KMS-11 (cell line): ENCODE data around the gene KCNG4.

ENCODE experiments used
- H2AFZ ChIP-seq: fragments of 200-600 bp; sonication (generic); 2 replicates; pipeline ENCODE4 v1.6.1; 2016; ENCODE audit warnings: antibody characterized with exemption, mixed run types, low read depth
- H3K27ac ChIP-seq: fragments of 200-600 bp; sonication (generic); 2 replicates; pipeline ENCODE4 v1.6.1; 2016; ENCODE audit warnings: mild to moderate bottlenecking, mixed run types
- H3K27me3 ChIP-seq: fragments of 200-600 bp; sonication (generic); 2 replicates; pipeline ENCODE4 v1.6.1; 2017; ENCODE audit warnings: mild to moderate bottlenecking, low read depth, mixed run types, moderate library complexity; ENCODE audit not compliant: insufficient read depth
- H3K36me3 ChIP-seq: fragments of 200-600 bp; sonication (generic); 2 replicates; pipeline ENCODE4 v1.6.1; 2017; ENCODE audit warnings: mild to moderate bottlenecking, mixed run types; ENCODE audit not compliant: insufficient read depth
- H3K4me1 ChIP-seq: fragments of 200-600 bp; sonication (generic); 2 replicates; pipeline ENCODE4 v1.6.1; 2016; ENCODE audit warnings: mild to moderate bottlenecking, low read depth, mixed run types; ENCODE audit not compliant: poor library complexity, severe bottlenecking
- H3K4me2 ChIP-seq: fragments of 200-600 bp; sonication (generic); 2 replicates; pipeline ENCODE4 v1.7.0; 2016; ENCODE audit warnings: mild to moderate bottlenecking, mixed run types
- H3K4me3 ChIP-seq: fragments of 200-600 bp; sonication (generic); IDR thresholded peaks from 2 replicates; pipeline ENCODE4 v1.6.1; 2017; ENCODE audit warnings: low read depth, low read length, mixed read lengths; ENCODE audit not compliant: insufficient read depth
- H3K79me2 ChIP-seq: fragments of 200-600 bp; sonication (generic); 2 replicates; pipeline ENCODE4 v1.6.1; 2016; ENCODE audit warnings: low read depth, mixed run types; ENCODE audit not compliant: insufficient read depth
- H3K9ac ChIP-seq: fragments of 200-600 bp; sonication (generic); 2 replicates; pipeline ENCODE4 v1.6.1; 2016; ENCODE audit warnings: mild to moderate bottlenecking, mixed run types
- H4K20me1 ChIP-seq: fragments of 200-600 bp; sonication (generic); 2 replicates; pipeline ENCODE4 v1.6.1; 2016; ENCODE audit warnings: mild to moderate bottlenecking, mixed run types; ENCODE audit not compliant: insufficient read depth
- CTCF ChIP-seq: fragments of 200-600 bp; sonication (generic); conservative IDR thresholded peaks from 2 replicates; pipeline ENCODE4 v1.6.1; 2017; ENCODE audit warnings: low read depth, mild to moderate bottlenecking, antibody characterized with exemption, low read length, moderate library complexity, mixed read lengths

Gene KCNG4

GRCh38 chr16:84224554-84224953 lies 15.3 kb downstream of the KCNG4 start:
- Histone ChIP-seq H2AFZ (no peak overlapping the region), H4K20me1 (no peaks in the 10 kb centered on the region), H3K4me2 (no peak overlapping the region), H3K4me1 (no peaks in the 10 kb centered on the region), H3K79me2 (no peaks in the 10 kb centered on the region), H3K27me3 (peaks cover 40% of the 10 kb centered on the region), H3K9ac (no peak overlapping the region), H3K36me3 (no peaks in the 10 kb centered on the region), H3K4me3 (no peak overlapping the region), H3K27ac (no peak overlapping the region)
- no peak for TF ChIP-seq CTCF

- no peak overlapping the region for H3K9ac ChIP-seq
- H3K36me3 ChIP-seq = no peaks in the 10 kb centered on the region
- H2AFZ ChIP-seq = no peak overlapping the region
- H3K4me1 ChIP-seq = no peaks in the 10 kb centered on the region
- H3K4me2 ChIP-seq = no peak overlapping the region
- peaks cover 37% of the 10 kb centered on the region for H3K27me3 ChIP-seq
- no peaks in the 10 kb centered on the region for H3K79me2 ChIP-seq
- TF ChIP-seq CTCF = no peak
- H3K27ac ChIP-seq = no peak overlapping the region
- no peak overlapping the region for H3K4me3 ChIP-seq
- no peaks in the 10 kb centered on the region for H4K20me1 ChIP-seq
Measured at GRCh38 chr16:84223456-84223855, 16.4 kb downstream of the KCNG4 start.

- no peak overlapping the region for H3K9ac ChIP-seq
- no peak overlapping the region for H3K4me3 ChIP-seq
- no peaks in the 10 kb centered on the region for H3K4me1 ChIP-seq
- H3K36me3 ChIP-seq = no peaks in the 10 kb centered on the region
- H3K27me3 ChIP-seq = peaks cover 36% of the 10 kb centered on the region
- TF ChIP-seq CTCF = no peak
- no peak overlapping the region for H2AFZ ChIP-seq
- H3K4me2 ChIP-seq = no peak overlapping the region
- no peaks in the 10 kb centered on the region for H4K20me1 ChIP-seq
- H3K27ac ChIP-seq = no peak overlapping the region
- no peaks in the 10 kb centered on the region for H3K79me2 ChIP-seq
Measured at GRCh38 chr16:84220851-84221250, 19.0 kb downstream of the KCNG4 start.

GRCh38 chr16:84218956-84219355 lies 20.9 kb downstream of the KCNG4 start:
- no peak overlapping the region for H3K27ac ChIP-seq
- H3K4me3 ChIP-seq = no peak overlapping the region
- H3K4me2 ChIP-seq = no peak overlapping the region
- TF ChIP-seq CTCF = no peak
- no peaks in the 10 kb centered on the region for H3K79me2 ChIP-seq
- H4K20me1 ChIP-seq = no peaks in the 10 kb centered on the region
- H3K9ac ChIP-seq = no peak overlapping the region
- peaks cover 29% of the 10 kb centered on the region for H3K27me3 ChIP-seq
- no peak overlapping the region for H2AFZ ChIP-seq
- H3K4me1 ChIP-seq = no peaks in the 10 kb centered on the region
- no peaks in the 10 kb centered on the region for H3K36me3 ChIP-seq
